Stimulated activated CD4-positive, alpha-beta T cell treated with anti-CD3 and anti-CD28 coated beads, Interleukin-1b, Interleukin-23, amount 100 ng/mL, for 24 hours (primary cell): Measurements from ENCODE around the gene GGT5.
"Not testable (repeated sequence)": the region's sequence is repeated elsewhere in the genome, so short reads cannot be mapped to it uniquely, and the experiment has no call there.

Experiments used
- DNase-seq, 4 experiments: peaks; one replicate each; pipeline ENCODE4 v3.0.0-alpha.2; 2020; ENCODE audit warnings: low read depth in 4 of 4, low spot score in 1 of 4

GGT5 gene

DNA sequence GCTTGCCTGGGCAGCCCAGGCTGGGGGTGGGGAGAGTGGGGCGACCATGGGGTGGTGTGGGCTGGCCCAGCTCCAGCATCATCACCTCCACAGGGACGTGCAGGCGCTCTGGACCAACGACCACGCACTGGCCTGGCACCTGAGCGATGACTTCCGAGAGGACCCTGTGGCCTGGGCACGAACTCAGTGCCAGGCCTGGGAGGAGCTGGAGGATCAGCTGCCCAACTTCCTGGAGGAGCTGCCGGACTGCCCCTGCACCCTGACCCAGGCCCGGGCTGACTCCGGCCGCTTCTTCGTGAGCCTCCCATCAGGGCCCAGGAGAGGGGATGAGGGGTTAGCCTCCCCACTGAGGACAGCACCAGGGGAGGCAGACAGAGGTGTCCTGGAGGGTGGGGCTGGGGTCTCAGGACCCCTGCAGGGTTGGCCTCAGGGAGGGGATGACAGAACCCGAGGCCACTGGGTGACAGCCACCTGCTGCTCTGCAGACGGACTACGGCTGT is 59.8 kb downstream of the GGT5 start:
- no peak for DNase-seq

DNA sequence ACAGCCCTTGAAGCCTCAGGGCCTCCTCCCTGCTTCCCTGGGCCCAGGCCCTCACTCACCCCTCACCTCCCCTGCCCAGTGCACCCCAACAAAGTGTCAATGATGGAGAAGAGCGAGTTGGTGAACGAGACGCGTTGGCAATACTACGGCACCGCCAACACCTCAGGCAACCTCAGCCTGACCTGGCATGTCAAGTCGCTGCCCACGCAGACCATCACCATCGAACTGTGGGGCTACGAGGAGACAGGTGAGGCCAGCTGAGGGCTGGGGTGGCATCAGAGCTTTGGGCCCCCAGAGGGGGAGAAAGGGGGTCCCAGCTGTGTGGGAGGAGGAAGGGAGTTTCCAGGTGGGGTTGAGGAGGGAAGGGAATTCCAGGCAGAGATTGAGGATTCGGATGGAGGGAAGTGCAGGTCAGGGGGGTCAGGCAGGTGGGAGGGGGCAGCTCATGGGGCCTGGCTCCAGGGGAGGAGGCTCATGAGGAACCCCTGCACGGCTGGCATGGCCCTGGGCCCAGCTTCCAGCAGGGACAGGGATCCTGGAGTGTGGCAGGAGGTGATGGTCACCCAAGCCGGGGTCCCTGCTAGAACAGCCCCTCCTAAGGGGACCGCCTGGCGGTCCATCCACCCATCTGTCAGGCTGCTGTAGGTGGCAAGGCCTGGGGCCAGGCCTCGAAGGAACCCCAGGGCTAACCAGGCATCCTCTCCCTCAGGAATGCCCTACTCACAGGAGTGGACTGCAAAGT is 60.7 kb downstream of the GGT5 start:
- no peak for DNase-seq

DNA sequence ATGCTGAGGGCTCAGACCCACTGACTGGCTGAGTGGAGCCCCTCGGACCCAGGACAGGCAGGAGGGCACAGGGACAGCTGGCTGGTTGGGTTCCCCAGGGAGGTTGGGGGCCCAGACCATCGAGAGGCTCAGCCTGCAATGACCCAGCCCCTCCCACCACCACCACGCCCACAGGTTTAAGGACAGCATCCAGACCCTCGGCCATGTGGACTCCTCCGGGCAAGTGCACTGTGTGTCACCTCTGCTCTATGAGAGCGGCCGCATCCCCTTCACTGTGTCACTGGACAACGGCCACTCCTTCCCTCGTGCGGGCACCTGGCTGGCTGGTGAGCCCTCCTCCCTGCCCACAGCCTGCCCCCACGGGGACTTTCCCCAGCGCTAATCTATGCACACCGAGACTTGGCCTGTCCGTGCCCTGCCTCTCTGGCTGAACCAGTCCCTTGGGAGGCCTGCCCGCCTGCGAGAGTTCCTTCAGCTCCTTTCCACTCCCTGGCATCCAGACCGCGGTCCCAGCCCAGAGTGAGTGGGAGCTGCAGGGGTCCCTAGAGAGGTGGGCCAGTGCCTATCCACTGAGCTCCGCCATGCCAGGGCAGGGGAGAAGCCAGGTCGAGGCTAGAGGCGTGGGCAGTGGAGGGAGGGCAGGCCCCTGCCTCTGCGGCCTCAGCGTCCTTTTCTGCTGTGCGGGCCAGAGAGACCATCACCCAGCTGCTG is 61.4 kb downstream of the GGT5 start:
- DNase-seq, result no peak

DNA sequence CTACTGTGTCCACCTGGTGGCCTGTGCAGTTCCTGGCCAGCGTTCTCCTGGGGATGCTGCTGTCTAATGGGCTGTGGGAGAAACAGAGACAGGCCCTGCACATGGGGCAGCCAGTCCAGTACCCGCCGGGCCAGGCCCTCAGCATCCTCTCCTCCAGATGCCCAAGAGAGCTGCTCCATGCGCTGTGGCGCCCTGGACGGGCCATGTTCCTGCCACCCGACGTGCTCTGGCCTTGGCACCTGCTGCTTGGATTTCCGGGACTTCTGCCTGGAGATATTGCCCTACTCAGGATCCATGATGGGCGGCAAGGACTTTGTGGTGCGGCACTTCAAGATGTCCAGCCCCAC is 62.0 kb downstream of the GGT5 start:
- not testable (repeated sequence) for DNase-seq

DNA sequence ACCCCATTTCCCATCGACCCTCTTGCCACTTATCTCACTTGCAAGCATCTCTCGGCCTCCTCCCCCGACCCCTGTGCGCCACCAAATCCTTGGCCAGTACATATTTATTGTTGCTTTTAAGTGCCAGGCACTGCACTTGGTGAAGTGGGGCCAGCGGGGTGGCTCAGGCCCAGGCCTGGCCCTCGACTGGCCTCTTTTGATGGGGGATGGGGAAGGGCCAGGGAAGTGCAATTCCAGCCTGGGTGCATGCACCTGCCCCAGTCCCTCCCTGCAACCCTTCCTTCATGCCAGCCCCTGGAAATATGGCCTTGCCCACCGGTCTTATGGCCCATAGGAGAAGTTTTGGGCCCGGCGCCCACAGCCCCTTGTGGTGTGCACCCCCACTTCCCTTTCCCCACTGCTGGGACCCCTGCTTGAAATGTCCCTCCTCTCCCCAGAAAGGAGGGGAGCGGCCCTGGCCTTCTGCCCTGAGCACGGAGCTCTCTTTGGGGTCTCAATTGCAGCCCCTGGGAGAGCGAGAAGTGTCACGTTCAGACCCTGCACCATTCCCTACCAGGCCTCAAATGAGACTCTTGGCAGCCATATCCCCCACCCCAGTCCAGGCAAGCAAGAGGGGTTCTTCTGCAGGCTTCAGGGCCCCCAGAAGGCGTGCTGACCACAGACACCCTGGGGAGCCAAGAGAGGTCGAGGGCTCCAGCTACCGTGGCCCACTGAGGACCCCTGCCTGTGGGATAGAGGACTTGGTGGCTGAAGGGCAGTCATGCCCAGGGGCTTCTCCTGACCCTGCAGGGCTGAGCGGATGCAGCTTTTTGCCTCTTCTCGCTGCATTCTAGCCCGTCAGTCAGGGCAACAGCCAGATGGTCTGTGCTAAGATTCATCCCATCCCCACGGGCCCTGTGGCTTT is 62.6 kb downstream of the GGT5 start:
- no peak for DNase-seq

DNA sequence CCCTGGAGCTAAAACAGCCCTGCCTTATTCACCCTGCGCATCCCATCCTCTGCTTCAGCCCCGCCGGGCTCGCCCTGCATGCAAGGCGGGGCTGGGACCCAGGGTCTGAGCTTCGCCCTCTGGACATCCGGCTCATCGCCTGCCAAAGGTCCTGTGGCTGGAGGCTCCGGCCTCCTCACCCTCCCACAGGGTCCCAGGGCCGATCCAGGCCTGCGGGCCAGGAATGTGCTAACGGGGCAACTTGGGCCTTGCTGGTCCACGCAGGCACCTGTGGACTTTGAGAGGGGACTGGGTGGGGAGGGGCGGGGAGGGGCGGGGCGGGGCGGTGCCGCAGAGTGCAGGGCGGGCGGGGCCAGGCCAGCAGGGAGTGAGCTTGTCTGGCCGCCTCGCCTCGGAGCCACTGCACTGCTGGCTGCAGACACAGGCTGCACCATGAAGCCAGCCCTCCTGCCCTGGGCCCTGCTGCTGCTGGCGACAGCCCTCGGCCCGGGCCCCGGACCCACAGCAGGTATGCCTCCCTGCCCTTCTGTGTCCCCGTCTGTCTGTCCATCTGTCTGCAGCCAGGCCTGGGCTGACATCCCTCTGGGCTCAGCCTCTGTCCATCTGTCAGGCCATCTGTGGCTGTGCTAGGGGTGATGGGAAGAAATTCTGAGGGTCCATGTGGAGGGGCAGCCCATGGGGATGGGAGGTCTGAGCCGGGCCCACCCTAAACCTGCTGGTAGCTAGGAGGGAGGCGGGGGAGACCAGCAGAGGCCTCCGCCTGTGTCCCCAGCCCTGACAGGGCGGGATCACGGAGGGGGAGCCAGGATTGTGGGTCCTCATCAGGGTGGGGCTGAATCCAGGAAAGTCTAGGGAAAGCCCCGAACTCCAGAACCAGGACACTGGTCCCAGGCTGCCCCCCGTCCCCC is 63.5 kb downstream of the GGT5 start, which contains the start of gene SUSD2:
SUSD2 (plus strand) TSS at position 400 of the 908 bp plus-strand sequence; CDS start at position 433, 33 bp downstream.
- no peak for DNase-seq

DNA sequence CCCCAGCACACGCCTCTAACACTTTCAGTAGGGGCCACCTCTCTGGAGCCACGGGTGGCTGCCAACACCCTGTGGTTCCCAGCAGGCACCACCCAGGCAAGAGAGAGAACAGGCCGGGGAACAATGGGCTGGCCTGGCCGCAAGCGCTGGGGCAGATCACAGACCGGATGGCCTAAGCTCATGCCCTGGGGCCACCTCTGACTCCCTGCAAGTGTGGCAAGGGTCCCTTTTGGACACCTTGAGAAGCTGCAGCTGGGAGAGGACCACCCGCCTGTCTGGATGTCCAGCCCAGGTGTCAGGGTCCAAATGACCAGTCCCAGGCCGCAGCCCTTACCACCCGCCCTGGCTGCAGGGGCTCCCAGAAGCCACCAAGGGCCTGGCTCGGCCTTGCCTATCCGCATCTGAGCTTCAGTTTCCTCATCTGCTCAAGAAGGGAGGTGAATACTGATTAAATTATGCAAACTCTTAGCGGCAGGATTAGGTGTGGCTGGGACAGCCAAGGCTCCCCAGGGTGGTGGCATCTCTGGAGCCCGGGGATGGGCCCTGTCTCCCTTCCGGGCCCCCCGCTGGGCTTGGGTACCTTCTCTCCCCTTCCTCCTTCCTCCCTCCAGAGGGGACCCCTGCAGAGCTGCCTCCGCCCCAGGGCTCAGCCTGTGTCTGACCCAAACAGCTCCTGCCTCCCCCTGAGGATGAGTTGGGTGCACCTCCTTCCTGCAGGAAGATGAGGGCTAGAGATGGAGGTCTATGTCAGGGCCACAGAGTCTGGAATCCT is 64.4 kb downstream of the GGT5 start:
- DNase-seq, result no peak

DNA sequence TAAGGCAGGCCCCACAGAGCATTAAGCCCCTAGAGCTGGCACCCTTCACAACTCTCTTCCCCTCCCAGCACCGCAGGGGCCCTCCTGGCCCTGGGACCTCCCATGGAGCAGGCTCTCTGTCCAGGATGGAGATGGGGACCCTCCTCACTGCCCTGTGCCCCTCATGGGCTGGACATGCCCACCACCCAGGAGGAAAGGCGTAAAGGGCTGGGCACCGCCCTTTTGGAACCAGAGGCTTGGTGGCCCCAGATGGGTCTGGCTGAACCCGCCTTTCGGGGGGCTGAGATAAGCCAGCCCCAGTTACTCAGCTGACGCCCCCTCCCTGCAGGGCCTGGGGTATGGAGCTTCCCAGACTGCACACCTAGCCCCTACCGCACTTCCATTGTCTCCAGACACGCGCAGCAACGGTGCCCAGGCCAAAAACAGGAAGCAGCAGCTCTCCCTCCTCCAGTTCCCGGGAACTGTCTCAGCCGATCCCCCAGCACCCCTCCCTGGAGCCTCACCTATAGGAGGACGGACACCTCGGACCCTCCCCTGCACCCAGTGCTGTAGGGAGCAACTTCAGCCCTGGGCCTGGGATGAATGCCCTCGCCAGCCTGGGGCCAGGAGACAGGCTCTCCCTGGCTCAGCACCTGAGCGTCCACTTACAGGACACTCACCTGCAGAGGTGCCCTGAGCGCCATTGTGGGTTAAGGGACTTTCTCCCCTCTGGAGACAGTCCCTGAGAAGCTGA is 65.2 kb downstream of the GGT5 start:
- DNase-seq, result no peak

DNA sequence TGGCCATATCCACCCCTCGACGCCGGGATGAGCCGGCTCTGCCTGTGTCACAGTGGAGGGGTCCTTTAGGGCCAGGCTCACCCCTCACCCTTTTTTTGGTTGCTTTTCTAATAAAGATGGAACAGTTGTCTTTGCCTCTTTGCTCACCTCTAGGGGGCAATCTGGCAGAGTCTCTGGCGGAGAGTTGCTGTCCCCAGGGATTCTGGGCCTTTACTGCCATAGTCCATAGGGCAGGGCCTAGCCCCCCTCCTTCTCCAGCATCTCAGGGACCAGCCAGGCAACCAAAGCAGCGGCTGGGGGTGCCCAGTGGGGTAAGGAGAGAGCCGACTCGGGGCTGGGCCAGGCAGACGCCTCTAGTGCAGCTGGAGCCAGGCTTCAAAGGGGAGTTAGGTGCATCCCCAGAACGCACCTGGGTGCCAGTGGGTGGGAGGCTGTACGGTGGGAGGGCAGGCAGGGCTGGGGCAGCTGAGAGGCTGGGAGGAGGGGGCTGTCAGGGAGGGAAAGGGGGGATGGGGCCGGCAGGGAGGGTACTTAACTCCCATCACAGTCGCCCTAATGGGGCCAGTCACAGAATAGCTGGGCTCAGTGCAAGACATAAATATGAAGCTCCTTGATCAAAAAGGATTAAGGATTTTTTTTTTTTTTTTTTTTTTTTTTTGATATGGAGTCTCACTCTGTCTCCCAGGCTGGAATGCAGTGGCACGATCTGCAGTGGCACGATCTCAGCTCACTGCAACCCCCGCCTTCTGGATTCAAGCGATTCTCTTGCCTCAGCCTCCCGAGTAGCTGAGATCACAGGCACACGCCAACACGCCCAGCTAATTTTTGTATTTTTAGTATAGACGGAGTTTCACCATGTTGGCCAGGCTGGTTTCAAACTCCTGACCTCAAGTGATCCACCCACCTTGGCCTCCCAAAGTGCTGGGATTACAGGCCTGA is 66.1 kb downstream of the GGT5 start:
- no peak for DNase-seq

DNA sequence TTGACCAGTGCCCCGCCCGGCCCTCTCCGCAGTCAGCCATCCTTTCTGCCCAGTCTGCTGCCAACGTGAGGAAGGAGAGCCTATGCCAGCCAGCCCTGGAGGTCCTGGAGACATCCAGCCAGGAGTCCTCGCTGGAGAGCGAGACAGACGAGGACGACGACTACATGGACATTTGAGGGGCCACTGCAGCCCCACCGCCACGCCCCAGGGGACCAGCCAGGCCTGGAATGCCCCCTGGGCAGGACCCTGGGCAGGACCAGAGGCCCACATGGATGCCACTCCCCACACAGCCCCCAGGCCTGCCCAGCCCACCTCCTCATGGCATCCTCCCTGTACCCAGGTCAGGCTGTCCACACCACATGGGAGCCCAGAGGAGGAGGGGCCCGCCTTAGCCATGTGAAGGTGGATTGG is 66.9 kb downstream of the GGT5 start:
- no peak for DNase-seq

DNA sequence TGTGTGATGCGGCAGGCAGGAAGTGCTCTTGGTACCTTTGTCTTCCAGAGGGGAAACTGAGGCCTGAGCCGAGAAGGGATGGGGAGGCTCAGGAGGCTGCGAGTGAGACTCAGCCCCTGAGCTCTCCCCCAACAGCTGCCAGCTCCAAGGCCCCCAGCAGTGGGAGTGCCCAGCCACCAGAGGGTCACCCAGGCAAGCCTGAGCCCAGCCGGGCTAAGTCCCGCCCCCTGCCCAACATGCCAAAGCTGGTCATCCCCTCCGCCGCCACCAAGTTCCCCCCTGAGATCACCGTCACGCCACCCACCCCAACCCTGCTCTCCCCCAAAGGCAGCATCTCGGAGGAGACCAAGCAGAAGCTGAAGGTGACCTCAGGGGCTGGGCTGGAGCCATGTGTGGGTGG is 67.4 kb downstream of the GGT5 start:
- DNase-seq, result no peak

DNA sequence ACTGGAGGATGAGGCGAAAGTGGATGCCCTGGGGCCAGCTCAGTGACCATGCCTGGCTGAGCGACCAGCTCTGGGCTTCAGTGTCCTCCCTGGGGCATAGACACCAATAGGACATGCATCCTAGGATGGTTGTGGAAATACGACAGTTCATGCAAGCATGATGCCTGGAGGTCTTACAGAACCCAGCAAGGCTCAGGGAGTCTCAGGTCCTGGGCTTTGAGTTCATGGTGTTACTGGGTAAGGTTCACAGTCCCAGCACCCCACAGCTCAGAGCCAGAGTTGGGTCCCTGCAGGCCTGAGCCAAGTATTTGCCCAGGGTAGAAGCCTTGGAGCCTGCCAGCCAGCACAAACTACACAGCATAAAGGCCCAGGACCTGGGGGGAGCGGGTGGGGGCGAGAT is 67.8 kb downstream of the GGT5 start:
- no peak for DNase-seq

DNA sequence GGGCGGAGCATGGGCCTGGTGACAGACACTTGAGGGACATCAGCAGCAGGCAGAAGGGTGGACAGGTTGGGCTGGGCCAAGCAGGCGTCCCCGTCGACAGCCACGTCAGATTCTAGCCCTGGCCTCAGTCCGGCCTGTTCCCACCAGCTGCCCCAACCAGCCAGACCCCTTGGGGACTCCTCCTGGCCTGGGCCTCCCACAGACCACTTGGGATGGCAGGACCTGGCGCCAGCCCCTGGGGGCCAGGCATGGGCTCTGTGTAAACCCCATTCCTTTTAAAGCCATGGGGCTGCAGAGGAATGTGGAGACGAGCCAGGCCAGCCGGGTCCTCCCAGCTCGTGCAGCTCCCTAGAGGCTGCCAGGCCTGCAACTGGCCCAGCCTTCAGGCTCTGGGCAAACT is 68.3 kb downstream of the GGT5 start:
- DNase-seq, result no peak

DNA sequence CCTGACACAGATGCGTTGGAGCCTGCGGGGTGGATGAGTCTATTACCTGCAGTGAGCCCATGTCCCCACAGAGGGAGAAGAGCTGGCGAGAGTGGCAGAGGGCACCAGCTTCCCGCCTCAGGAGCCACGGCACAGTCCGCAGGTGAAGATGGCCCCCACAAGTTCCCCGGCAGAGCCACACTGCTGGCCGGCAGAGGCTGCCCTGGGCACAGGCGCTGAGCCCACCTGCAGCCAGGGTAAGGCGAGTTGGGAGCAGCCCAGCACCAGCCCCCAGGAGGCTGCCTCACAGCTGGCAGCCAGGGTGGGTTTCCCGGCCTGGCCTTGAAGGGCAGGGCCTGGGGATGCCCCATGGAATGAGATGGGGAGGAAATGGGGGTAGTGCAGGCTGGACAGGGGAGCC is 68.8 kb downstream of the GGT5 start:
- DNase-seq, result no peak

DNA sequence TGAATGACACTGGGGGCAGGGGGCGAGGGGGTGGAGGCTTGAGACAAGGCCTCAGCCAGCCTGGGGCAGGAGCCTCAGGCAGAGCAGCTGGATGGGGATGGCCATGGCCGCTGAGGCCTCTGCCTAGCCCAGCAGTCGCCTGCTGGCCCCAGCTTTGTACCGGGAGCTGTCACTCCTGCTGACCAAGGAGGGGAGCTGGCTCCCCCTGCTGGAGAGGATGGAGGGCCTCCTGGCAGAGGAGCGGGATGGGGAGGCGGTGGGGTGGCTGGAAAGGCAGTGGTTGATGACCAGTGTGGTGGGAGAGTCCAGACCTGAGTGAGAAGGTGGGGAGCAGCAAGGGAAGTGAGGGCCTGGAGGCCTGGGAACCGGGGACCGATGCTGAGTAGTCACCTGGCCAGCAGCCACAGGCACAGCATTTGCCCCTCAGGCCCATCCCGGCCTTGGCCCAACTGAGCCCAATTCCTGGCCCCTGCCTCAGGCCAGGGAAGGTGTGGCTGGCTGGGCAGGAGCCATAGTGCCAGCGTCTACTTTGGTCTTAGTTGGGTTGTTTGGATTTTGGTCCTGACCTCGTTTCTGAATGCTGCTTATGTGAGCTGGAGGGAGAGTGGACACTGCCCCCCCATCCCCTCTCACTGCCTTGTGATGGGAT is 69.6 kb downstream of the GGT5 start:
- DNase-seq, result peak; percentile 30 to 42 (median 40)

DNA sequence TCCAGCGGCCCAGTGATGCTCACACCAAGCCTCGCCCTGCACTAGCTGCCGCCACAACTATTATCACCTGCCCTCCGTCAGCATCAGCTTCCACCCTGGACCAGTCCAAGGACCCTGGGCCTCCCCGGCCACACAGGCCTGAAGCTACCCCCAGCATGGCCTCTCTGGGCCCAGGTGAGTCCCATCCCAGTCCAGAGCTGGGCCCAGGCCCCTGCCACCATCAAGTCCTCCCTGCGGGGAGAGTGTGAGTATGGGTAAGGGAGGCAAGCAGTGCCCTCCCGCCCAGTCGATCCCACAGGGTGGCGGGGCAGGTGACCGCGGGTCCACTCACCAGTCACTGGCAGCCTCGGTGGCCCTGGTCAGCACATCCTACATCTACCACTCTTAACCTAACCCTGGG is 73.1 kb downstream of the GGT5 start:
- DNase-seq, result no peak

DNA sequence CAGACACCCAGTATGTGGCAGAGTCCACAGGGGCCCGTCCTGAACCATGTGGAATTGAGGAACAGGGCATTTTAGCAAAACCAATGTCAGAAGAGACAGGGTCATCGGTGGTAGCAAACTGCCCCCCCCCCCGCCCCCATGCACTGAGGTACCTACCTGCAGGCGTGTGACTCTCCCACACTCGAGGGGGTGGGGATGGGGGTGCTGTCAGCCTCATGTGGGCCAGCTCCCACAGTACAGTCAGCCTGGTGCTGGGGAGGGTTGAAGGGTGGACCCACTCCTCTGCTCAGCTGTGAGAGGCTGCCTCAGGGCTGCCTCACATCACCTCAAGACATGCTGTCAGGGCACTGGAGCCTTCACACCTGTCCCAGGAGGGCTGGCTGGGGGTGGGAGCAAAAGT is 74.2 kb downstream of the GGT5 start:
- no peak for DNase-seq

DNA sequence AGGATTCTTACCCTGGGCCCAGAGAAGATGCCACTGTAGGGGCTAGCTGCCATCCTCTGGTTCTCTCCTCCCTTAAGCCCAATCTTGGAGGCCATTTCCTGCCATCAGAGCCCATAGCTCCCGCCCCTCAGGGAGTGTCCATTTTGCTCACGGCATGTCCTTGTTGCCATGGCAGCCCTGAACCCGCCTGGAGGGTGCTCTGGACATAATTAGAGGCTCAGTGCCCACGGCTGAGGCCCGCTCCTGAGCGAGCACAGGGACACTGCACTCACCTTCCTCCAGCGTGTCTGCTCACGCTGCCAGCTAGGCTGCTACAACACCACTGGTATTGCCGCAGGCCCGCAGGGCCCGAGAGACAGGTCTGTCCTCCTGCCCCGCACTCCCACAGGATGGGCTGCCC is 74.7 kb downstream of the GGT5 start:
- no peak for DNase-seq
